ENCODE data around the gene LRWD1.
"Not testable (repeated sequence)": the region's sequence is repeated elsewhere in the genome, so short reads cannot be mapped to it uniquely, and the experiment has no call there.

LRWD1 gene

GRCh38 chr7:102469351-102469971, 4.7 kb downstream of the LRWD1 start:
- no peak for DNase-seq

GRCh38 chr7:102469972-102470825, 5.4 kb downstream of the LRWD1 start:
- no peak for DNase-seq

GRCh38 chr7:102471791-102472125, 7.0 kb downstream of the LRWD1 start:
- no peak for DNase-seq

- no peak for DNase-seq
These were observed 7.6 kb downstream of the LRWD1 start for GRCh38 chr7:102472126-102473041.

GRCh38 chr7:102473271-102473991, 8.6 kb downstream of the LRWD1 start:
- DNase-seq, result no peak

- not testable (repeated sequence) for DNase-seq
These were observed 9.3 kb downstream of the LRWD1 start for GRCh38 chr7:102474116-102474515.

- DNase-seq, result not testable (repeated sequence)
These were observed 10.1 kb downstream of the LRWD1 start for GRCh38 chr7:102474736-102475435.

- DNase-seq, result peak; percentile 80 to 88
These were observed 13.8 kb downstream of the LRWD1 start, which contains the start of gene POLR2J for GRCh38 chr7:102478314-102479208. Gene POLR2J, minus strand, starts transcription at chr7:102478922. Its CDS starts 62 bp downstream, at chr7:102478860.

GRCh38 chr7:102479209-102479584, 14.4 kb downstream of the LRWD1 start:
- DNase-seq, result not testable (repeated sequence)

GRCh38 chr7:102479982-102480637, 15.3 kb downstream of the LRWD1 start:
- not testable (repeated sequence) for DNase-seq

GRCh38 chr7:102481962-102482361, 17.2 kb downstream of the LRWD1 start:
- DNase-seq, result not testable (repeated sequence)

- DNase-seq, result not testable (repeated sequence)
These were observed 19.5 kb downstream of the LRWD1 start for GRCh38 chr7:102484317-102484716.

- peak; percentile 38 to 46 for DNase-seq
These were observed 25.8 kb downstream of the LRWD1 start for GRCh38 chr7:102490529-102491075.

- not testable (repeated sequence) for DNase-seq
These were observed 28.6 kb downstream of the LRWD1 start for GRCh38 chr7:102493220-102493935.

GRCh38 chr7:102494026-102494425, 29.2 kb downstream of the LRWD1 start:
- not testable (repeated sequence) for DNase-seq

- not testable (repeated sequence) for DNase-seq
These were observed 29.8 kb downstream of the LRWD1 start for GRCh38 chr7:102494473-102495149.

- DNase-seq, result not testable (repeated sequence)
These were observed 32.1 kb downstream of the LRWD1 start for GRCh38 chr7:102496861-102497260.

- DNase-seq, result not testable (repeated sequence)
These were observed 32.5 kb downstream of the LRWD1 start for GRCh38 chr7:102497308-102497707.
